ENCODE data around the gene MTERF1.
"Not testable (repeated sequence)": the region's sequence is repeated elsewhere in the genome, so short reads cannot be mapped to it uniquely, and the experiment has no call there.

Gene MTERF1

DNA sequence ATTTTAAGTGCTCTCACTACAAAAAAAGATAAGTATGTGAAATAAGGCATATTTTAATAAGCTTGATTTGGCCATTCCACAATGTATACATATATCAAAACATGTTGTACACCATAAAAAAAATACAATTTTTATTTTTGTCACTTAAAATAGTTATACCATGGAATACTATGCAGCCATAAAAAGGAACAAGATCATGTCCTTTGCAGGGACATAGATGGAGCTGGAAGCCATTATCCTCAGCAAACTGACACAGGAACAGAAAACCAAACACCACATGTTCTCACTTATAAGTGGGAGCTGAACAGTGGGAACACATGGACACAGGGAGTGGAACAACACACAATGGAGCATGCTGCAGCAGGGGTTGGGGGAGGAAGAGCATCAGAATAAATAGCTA, 15.9 kb downstream of the MTERF1 start:
- not testable (repeated sequence) for H3K4me3 ChIP-seq (ENCODE audit: low read depth, low read length); H3K4me2 ChIP-seq (ENCODE audit: low read length); H3K9ac ChIP-seq (ENCODE audit: low read length); H3K27me3 ChIP-seq (ENCODE audit: insufficient read depth, low read length); H4K8ac ChIP-seq (ENCODE audit: low read depth, low read length); H3K27ac ChIP-seq (ENCODE audit: low read depth, low read length); H4K91ac ChIP-seq (ENCODE audit: low read depth, low read length); H2BK12ac ChIP-seq (ENCODE audit: low read length); H3K9me3 ChIP-seq (ENCODE audit: insufficient read depth, low read depth, low read length); H3K23ac ChIP-seq (ENCODE audit: low read length); DNase-seq; H2AFZ ChIP-seq (ENCODE audit: insufficient read depth, low read length, poor library complexity); H3K4me1 ChIP-seq (ENCODE audit: control insufficient read depth in 1 of 2, insufficient read depth in 2 of 2, low read length in 2 of 2); H4K12ac ChIP-seq (ENCODE audit: low read depth, low read length); H2AK5ac ChIP-seq (ENCODE audit: low read length); H3K36me3 ChIP-seq (ENCODE audit: control insufficient read depth in 1 of 2, insufficient read depth in 2 of 2, low read length in 2 of 2); H3K14ac ChIP-seq (ENCODE audit: low read length); H3K18ac ChIP-seq (ENCODE audit: low read length); H3K79me2 ChIP-seq (ENCODE audit: control insufficient read depth, insufficient read depth, low read length, poor library complexity); H3K4ac ChIP-seq (ENCODE audit: low read depth, low read length); H2BK5ac ChIP-seq (ENCODE audit: low read depth, low read length, poor library complexity); H2BK120ac ChIP-seq (ENCODE audit: insufficient read depth, low read length, poor library complexity); H3K79me1 ChIP-seq (ENCODE audit: low read length)

DNA sequence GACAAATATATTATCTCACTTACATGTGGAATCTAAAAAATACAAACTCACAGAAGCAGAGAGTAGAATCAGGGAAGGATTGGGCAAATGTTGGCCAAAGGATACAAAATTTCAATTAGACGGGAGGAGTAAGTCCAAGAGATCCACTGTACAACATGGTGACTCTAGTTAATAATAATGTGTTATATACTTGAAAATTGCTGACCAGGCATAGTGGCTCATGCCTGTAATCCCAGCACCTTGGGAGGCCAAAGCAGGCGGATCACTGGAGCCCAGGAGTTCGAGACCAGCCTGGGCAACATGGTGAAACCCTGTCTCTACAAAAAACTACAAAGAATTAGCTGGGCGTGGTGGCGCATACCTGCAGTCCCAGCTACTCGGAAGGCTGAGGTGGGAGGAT, 16.4 kb downstream of the MTERF1 start:
- Histone ChIP-seq H3K36me3 (ENCODE audit: control insufficient read depth in 1 of 2, insufficient read depth in 2 of 2, low read length in 2 of 2) (no peaks in the 10 kb centered on the region), H3K9me3 (ENCODE audit: insufficient read depth, low read depth, low read length) (no peaks in the 10 kb centered on the region), H4K91ac (ENCODE audit: low read depth, low read length) (no peak overlapping the region), H2BK120ac (ENCODE audit: insufficient read depth, low read length, poor library complexity) (no peak overlapping the region), H3K18ac (ENCODE audit: low read length) (no peak overlapping the region), H3K9ac (ENCODE audit: low read length) (no peak overlapping the region), H3K23ac (ENCODE audit: low read length) (no peak overlapping the region), H3K27me3 (ENCODE audit: insufficient read depth, low read length) (no peaks in the 10 kb centered on the region), H3K4me1 (ENCODE audit: control insufficient read depth in 1 of 2, insufficient read depth in 2 of 2, low read length in 2 of 2) (no peaks in the 10 kb centered on the region), H3K79me1 (ENCODE audit: low read length) (no peaks in the 10 kb centered on the region), H3K4ac (ENCODE audit: low read depth, low read length) (no peak overlapping the region), H2BK12ac (ENCODE audit: low read length) (no peak overlapping the region), H3K79me2 (ENCODE audit: control insufficient read depth, insufficient read depth, low read length, poor library complexity) (no peaks in the 10 kb centered on the region), H3K4me2 (ENCODE audit: low read length) (no peak overlapping the region), H2AK5ac (ENCODE audit: low read length) (no peak overlapping the region), H3K4me3 (ENCODE audit: low read depth, low read length) (no peak overlapping the region), H2BK5ac (ENCODE audit: low read depth, low read length, poor library complexity) (no peak overlapping the region), H4K8ac (ENCODE audit: low read depth, low read length) (no peak overlapping the region), H3K27ac (ENCODE audit: low read depth, low read length) (no peak overlapping the region), H4K12ac (ENCODE audit: low read depth, low read length) (no peak overlapping the region), H3K14ac (ENCODE audit: low read length) (no peak overlapping the region), H2AFZ (ENCODE audit: insufficient read depth, low read length, poor library complexity) (no peak overlapping the region)
- no peak for DNase-seq
- no CpG with 5 or more reads among the region's 6 CpGs for WGBS (ENCODE audit: extremely low coverage, insufficient coverage, insufficient read length)

GRCh38 chr7:91852263-91852741, 28.2 kb downstream of the MTERF1 start:
- no peaks in the 10 kb centered on the region for H3K79me1 ChIP-seq (ENCODE audit: low read length)
- no peak overlapping the region for H4K91ac ChIP-seq (ENCODE audit: low read depth, low read length)
- peaks cover 2% of the 10 kb centered on the region in 2 experiments for H3K4me1 ChIP-seq (ENCODE audit: control insufficient read depth in 1 of 2, insufficient read depth in 2 of 2, low read length in 2 of 2)
- H4K12ac ChIP-seq (ENCODE audit: low read depth, low read length), result no peak overlapping the region
- H3K9ac ChIP-seq (ENCODE audit: low read length), result no peak overlapping the region
- H2AFZ ChIP-seq (ENCODE audit: insufficient read depth, low read length, poor library complexity), result no peak overlapping the region
- H2BK5ac ChIP-seq (ENCODE audit: low read depth, low read length, poor library complexity), result no peak overlapping the region
- peaks cover 3% of the 10 kb centered on the region for H3K9me3 ChIP-seq (ENCODE audit: insufficient read depth, low read depth, low read length)
- H2AK5ac ChIP-seq (ENCODE audit: low read length), result no peak overlapping the region
- H2BK120ac ChIP-seq (ENCODE audit: insufficient read depth, low read length, poor library complexity), result no peak overlapping the region
- no peak overlapping the region for H3K4ac ChIP-seq (ENCODE audit: low read depth, low read length)
- H4K8ac ChIP-seq (ENCODE audit: low read depth, low read length), result no peak overlapping the region
- no peak overlapping the region for H3K27ac ChIP-seq (ENCODE audit: low read depth, low read length)
- H3K18ac ChIP-seq (ENCODE audit: low read length), result no peak overlapping the region
- no peak overlapping the region for H3K4me3 ChIP-seq (ENCODE audit: low read depth, low read length)
- DNase-seq, result peak in 1 of 2 donors; percentile 29
- no peak overlapping the region for H3K23ac ChIP-seq (ENCODE audit: low read length)
- H3K79me2 ChIP-seq (ENCODE audit: control insufficient read depth, insufficient read depth, low read length, poor library complexity), result no peaks in the 10 kb centered on the region
- H3K27me3 ChIP-seq (ENCODE audit: insufficient read depth, low read length), result no peaks in the 10 kb centered on the region
- no peak overlapping the region for H2BK12ac ChIP-seq (ENCODE audit: low read length)
- no peak overlapping the region for H3K14ac ChIP-seq (ENCODE audit: low read length)
- no peak overlapping the region for H3K4me2 ChIP-seq (ENCODE audit: low read length)
- H3K36me3 ChIP-seq (ENCODE audit: control insufficient read depth in 1 of 2, insufficient read depth in 2 of 2, low read length in 2 of 2), result no peaks in the 10 kb centered on the region

DNA sequence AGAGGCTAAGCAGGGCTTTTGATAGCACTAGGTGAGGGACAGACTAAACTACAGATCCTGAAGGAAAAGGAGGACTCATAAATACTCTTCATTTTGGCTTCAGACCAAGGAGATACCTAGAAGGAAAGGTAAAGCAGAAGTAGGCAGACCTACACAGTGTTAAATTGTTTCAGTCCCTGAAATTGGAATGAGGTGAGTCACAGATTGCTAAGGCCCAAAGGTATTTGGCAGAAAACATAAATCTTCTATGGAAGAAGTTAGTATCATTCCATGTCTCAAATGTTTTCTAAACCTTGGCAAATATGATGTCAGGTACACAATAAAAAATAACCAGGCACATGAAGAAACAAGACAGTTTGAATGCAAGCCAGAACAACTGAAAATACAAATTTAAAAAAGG, 30.0 kb downstream of the MTERF1 start:
- Histone ChIP-seq H3K4me3 (ENCODE audit: low read depth, low read length) (no peak overlapping the region), H3K18ac (ENCODE audit: low read length) (no peak overlapping the region), H2AK5ac (ENCODE audit: low read length) (no peak overlapping the region), H2BK120ac (ENCODE audit: insufficient read depth, low read length, poor library complexity) (no peak overlapping the region), H3K27me3 (ENCODE audit: insufficient read depth, low read length) (no peaks in the 10 kb centered on the region), H2AFZ (ENCODE audit: insufficient read depth, low read length, poor library complexity) (no peak overlapping the region), H2BK12ac (ENCODE audit: low read length) (no peak overlapping the region), H4K12ac (ENCODE audit: low read depth, low read length) (no peak overlapping the region), H3K23ac (ENCODE audit: low read length) (no peak overlapping the region), H3K4me1 (ENCODE audit: control insufficient read depth in 1 of 2, insufficient read depth in 2 of 2, low read length in 2 of 2) (peaks cover 2% of the 10 kb centered on the region in 2 experiments), H3K4me2 (ENCODE audit: low read length) (no peak overlapping the region), H3K14ac (ENCODE audit: low read length) (no peak overlapping the region), H4K91ac (ENCODE audit: low read depth, low read length) (no peak overlapping the region), H3K9ac (ENCODE audit: low read length) (no peak overlapping the region), H3K79me1 (ENCODE audit: low read length) (no peaks in the 10 kb centered on the region), H3K27ac (ENCODE audit: low read depth, low read length) (no peak overlapping the region), H3K36me3 (ENCODE audit: control insufficient read depth in 1 of 2, insufficient read depth in 2 of 2, low read length in 2 of 2) (no peaks in the 10 kb centered on the region), H3K79me2 (ENCODE audit: control insufficient read depth, insufficient read depth, low read length, poor library complexity) (no peaks in the 10 kb centered on the region), H3K4ac (ENCODE audit: low read depth, low read length) (no peak overlapping the region), H4K8ac (ENCODE audit: low read depth, low read length) (no peak overlapping the region), H2BK5ac (ENCODE audit: low read depth, low read length, poor library complexity) (no peak overlapping the region), H3K9me3 (ENCODE audit: insufficient read depth, low read depth, low read length) (peaks cover 3% of the 10 kb centered on the region)
- peak; percentile 7 to 83 for DNase-seq
